ENCODE measurements around the gene MIPOL1. TPM values are rescaled to one million over a fixed set of nuclear protein-coding genes. Genes with fewer than 3 reads are reported as not detected.

The MIPOL1 gene
- total RNA-seq, 1 experiment from 2014 or later, result 15.4 TPM

GRCh38 chr14:37429618-37430017 lies 231.9 kb downstream of the MIPOL1 start:
- TF ChIP-seq YY1 (IDR thresholded peaks at IDR 0.05; ENCODE audit: extremely low read depth, insufficient replicate concordance, low read depth, low read length), result no peak
- no peak for TF ChIP-seq EZH2 (IDR thresholded peaks at IDR 0.05)

GRCh38 chr14:37434867-37435266 lies 237.1 kb downstream of the MIPOL1 start:
- RAD21 ChIA-PET (ENCODE audit: low non-redundant PET in 1 of 2, low total read pairs in 2 of 2, uncharacterized antibody in 2 of 2, unreplicated experiment in 2 of 2), result no interaction called here
- Histone ChIP-seq H2AFZ (ENCODE audit: low read depth, low read length, poor library complexity, severe bottlenecking) (no peak overlapping the region), H3K9ac (ENCODE audit: low read length) (no peak overlapping the region), H3K9me3 (ENCODE audit: control insufficient read depth in 1 of 2, insufficient read depth in 1 of 2, low read depth in 1 of 2, low read length in 2 of 2) (no peaks in the 10 kb centered on the region), H3K9me2 (ENCODE audit: insufficient read depth) (no peaks in the 10 kb centered on the region), H3K4me3 (replicated peaks in 1 of 2; ENCODE audit: low read depth in 1 of 2, low read length in 2 of 2) (no peak overlapping the region), H3K27me3 (ENCODE audit: insufficient read depth, low read length) (no peaks in the 10 kb centered on the region), H3K27ac (ENCODE audit: low read depth, low read length) (no peak overlapping the region), H3K36me3 (ENCODE audit: control insufficient read depth in 1 of 2, insufficient read depth in 2 of 2, low read length in 2 of 2) (no peaks in the 10 kb centered on the region), H3K79me2 (ENCODE audit: insufficient read depth, low read length) (no peaks in the 10 kb centered on the region), H3K4me1 (ENCODE audit: control insufficient read depth in 1 of 2, insufficient read depth in 2 of 2, low read length in 2 of 2) (no peaks in the 10 kb centered on the region), H3K4me2 (ENCODE audit: low read length) (no peak overlapping the region), H4K20me1 (ENCODE audit: insufficient read depth) (no peaks in the 10 kb centered on the region; the same call in 1 of the 2 replicates)
- DNase-seq (ENCODE audit: low read depth, low spot score) (no peak), ATAC-seq (no peak)
- no TSS peak for BruUV-seq (replicated peaks)
- intact Hi-C loops (cut with micrococcal nuclease), result no loop called here
- CTCF ChIA-PET, result no interaction called here
- POLR2A ChIA-PET, result no interaction called here
- TF ChIP-seq SP1 (IDR thresholded peaks at IDR 0.05; ENCODE audit: low read depth) (no peak), POLR2A (IDR thresholded peaks at IDR 0.05; ENCODE audit: borderline replicate concordance, extremely low read depth, insufficient read depth, insufficient read length) (no peak), CTCF (IDR thresholded peaks at IDR 0.05 in 2 of 3, conservative IDR thresholded peaks at IDR 0.05 in 1 of 3; ENCODE audit: borderline replicate concordance in 1 of 3, insufficient read depth in 1 of 3, low read depth in 2 of 3, low read length in 2 of 3) (no peak), ZFX (IDR thresholded peaks at IDR 0.05) (no peak), MAX (IDR thresholded peaks at IDR 0.05) (no peak), ZNF274 (IDR thresholded peaks at IDR 0.05; ENCODE audit: low read depth, low read length) (no peak), CBX3 (IDR thresholded peaks at IDR 0.05; ENCODE audit: low read depth) (no peak), RAD21 (IDR thresholded peaks at IDR 0.05; ENCODE audit: low read depth) (no peak), ZBTB33 (IDR thresholded peaks at IDR 0.05; ENCODE audit: extremely low read depth, insufficient replicate concordance, low read length) (no peak), REST (IDR thresholded peaks at IDR 0.05; ENCODE audit: low read depth) (no peak), ATF3 (IDR thresholded peaks at IDR 0.05) (no peak)

More at GRCh38 chr14:37429618-37430017, 231.9 kb downstream of the MIPOL1 start:
- H3K9me2 ChIP-seq (ENCODE audit: insufficient read depth), result no peaks in the 10 kb centered on the region
- no peak for DNase-seq (ENCODE audit: low read depth, low spot score)
- no peaks in the 10 kb centered on the region for H3K79me2 ChIP-seq (ENCODE audit: insufficient read depth, low read length)
- H3K36me3 ChIP-seq (ENCODE audit: control insufficient read depth in 1 of 2, insufficient read depth in 2 of 2, low read length in 2 of 2), result no peaks in the 10 kb centered on the region
- POLR2A ChIA-PET, result no interaction called here
- intact Hi-C loops (cut with micrococcal nuclease), result no loop called here
- no peak overlapping the region for H3K4me3 ChIP-seq (replicated peaks in 1 of 2; ENCODE audit: low read depth in 1 of 2, low read length in 2 of 2)
- CTCF ChIA-PET, result no interaction called here
- no peak overlapping the region for H3K4me2 ChIP-seq (ENCODE audit: low read length)
- RAD21 ChIA-PET (ENCODE audit: low non-redundant PET in 1 of 2, low total read pairs in 2 of 2, uncharacterized antibody in 2 of 2, unreplicated experiment in 2 of 2), result no interaction called here
- H4K20me1 ChIP-seq (ENCODE audit: insufficient read depth), result no peaks in the 10 kb centered on the region; the same call in 1 of the 2 replicates
- H3K27me3 ChIP-seq (ENCODE audit: insufficient read depth, low read length), result no peaks in the 10 kb centered on the region
- H3K9ac ChIP-seq (ENCODE audit: low read length), result no peak overlapping the region
- no peaks in the 10 kb centered on the region for H3K9me3 ChIP-seq (ENCODE audit: control insufficient read depth in 1 of 2, insufficient read depth in 1 of 2, low read depth in 1 of 2, low read length in 2 of 2)
- no peak overlapping the region for H3K27ac ChIP-seq (ENCODE audit: low read depth, low read length)
- ATAC-seq, result no peak
- no TSS peak for BruUV-seq (replicated peaks)
- H2AFZ ChIP-seq (ENCODE audit: low read depth, low read length, poor library complexity, severe bottlenecking), result no peak overlapping the region
- no peaks in the 10 kb centered on the region for H3K4me1 ChIP-seq (ENCODE audit: control insufficient read depth in 1 of 2, insufficient read depth in 2 of 2, low read length in 2 of 2)

All from HCT116 (cell line).